GM18519 (cell line): ENCODE results near the gene ADAM22.

ENCODE experiments used
- ATAC-seq: cut with Tn5 transposase; IDR thresholded peaks from one replicate; pipeline ENCODE4 v1.9.1; 2021; ENCODE audit warnings: mild to moderate bottlenecking, moderate library complexity; ENCODE audit not compliant: unreplicated experiment, low FRiP score

The ADAM22 gene

GRCh38 chr7:88239852-88240251 is 305.8 kb downstream of the ADAM22 start:
- ATAC-seq: no peak

- peak; percentile 82 for ATAC-seq
Observed at GRCh38 chr7:88243345-88243909, 309.4 kb downstream of the ADAM22 start.

GRCh38 chr7:88244258-88244657 is 310.2 kb downstream of the ADAM22 start:
- ATAC-seq: no peak
